Smooth muscle cell of bladder (primary cell): ENCODE data around the gene CFAP54. TPM values are rescaled to one million over a fixed set of nuclear protein-coding genes. Genes with fewer than 3 reads are reported as not detected.

Source experiments
- total RNA-seq: library from RNA; depleted of rRNA; stranded (reverse); fragments of >200 nt; gene quantifications from 2 replicates; pipeline ENCODE4 v1.2.3, GENCODE V29; 2014

CFAP54 gene, protein sequence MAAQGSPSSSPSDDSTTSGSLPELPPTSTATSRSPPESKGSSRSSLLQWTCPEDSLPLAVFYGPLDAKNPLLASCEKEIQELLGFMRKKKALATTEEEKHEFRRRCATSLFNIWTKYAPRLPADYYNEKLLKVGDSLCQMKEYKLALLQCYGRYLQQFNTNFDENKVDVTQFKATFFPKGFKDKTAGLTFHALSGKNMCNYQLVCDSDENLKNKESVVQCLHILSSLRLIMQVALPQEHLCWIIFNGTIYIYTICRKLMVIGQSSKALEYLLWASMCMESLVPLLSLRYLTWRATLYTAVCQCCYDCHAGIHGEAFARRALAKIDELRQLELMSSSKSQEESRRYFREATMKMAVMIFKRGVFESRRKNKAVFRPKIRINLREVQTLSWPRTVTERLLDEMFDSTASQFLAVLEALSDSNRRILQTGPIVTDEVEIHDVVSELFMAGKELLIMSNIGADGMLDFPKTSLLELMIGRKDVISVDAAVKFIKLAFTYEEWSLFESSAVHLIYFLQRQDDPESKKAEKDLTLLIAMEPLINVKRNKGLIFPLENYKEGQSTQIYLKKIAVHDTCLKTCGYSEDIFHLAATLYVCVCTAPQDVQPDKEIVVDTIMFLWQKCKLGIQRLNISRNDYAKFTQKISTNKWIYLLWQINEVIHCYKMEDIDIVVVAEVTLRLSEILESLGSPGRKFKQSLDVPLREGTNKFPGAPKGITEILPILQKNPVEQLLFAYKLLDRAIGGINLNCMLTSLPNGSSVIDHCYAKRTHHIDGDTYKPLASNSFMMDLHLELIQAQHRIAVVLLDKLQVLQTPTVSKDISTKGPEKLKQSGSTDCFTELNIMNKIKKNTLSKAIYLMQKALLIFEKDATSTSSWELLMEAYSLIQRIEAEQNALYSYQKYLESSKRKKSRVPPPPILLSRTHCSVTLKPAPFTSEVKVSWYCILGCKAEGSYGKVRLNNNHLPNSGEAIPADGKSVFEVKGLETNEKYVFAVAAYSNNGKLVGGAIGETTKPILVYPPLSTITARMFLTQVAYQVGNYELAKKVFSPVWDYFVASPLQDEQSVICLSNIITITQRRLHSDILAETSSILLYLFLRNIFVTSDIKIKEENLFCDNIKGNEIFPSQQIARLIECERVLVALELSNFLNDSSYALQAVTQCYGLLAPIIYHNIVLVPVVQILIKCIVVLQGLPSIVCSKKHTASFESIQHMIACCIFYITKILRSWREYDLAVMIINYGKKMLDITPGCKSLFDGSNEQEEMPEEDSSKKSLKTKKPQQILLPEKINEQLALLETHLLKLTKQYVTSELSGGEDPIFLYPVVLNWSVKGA (N-terminal part only)
- 1.1 and 1.4 TPM in 2 replicates for total RNA-seq

DNA sequence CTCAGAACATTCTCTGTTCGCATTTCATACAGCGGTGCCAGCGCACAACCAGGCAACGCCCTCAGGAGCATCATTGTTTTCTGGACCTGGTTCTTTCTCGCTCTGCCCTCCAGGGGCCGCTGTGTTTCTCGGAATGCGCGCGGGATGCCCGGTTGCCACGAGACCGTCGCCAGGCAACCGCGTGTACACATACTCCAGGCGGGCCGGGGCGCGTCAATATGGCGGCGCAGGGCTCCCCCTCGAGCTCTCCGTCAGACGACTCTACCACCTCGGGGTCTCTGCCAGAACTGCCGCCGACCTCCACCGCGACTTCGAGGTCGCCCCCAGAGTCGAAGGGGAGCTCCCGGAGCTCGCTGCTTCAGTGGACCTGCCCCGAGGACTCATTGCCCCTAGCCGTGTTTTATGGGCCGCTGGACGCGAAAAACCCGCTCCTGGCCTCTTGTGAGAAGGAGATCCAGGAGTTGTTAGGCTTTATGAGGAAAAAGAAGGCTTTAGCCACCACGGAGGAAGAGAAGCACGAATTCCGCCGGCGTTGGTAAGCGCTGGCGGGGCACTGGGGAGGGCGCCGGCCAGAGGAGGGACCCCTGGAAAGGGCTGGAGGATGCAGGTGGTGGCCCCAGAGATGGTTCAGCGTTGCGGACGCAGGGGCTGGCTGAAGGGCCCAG, at the start of gene CFAP54:
CFAP54 (plus strand) TSS at position 186 of the 665 bp plus-strand sequence; CDS start at position 219, 33 bp downstream.

DNA sequence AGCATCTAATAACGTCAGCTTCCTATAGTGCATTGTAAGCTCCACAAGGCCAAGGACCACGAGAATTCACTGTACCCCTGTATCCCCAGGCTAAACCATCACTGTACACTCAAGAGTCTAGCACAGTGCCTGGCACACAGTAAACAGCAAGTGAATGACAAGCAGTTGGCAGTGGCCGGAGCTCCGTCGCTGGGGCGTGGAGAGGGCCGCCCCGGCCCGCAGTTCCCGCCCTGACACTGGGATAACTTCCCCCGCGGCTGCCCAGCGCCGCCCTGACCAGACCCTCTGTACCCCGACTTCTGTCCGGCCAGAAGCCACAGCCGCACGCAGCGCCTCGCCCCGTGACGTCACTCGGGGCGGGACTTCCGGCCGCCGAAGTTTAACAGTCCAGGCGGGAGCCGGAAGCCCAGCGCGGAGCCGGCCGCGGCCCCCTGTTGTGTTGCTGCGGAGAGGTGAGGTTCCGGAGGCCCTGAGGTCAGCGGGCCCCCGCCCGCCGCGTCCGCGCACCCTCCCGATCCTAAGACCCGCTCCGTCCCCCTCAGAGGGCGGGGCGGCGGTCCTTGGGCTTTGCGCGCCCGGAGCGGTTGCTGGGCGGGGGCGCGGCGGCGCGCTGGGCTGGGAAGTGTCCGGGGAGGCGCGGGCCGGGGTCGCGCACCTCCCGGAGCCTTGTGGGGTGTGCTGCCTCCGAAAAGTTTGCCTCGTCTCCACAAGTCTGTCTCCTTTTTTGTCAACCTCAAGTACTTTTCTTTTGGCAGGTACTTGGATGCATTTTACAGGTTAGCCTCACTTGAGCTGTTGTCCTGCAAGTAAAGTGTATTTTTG, 417.7 kb downstream of the CFAP54 start, which contains the start of gene NEDD1:
NEDD1 (plus strand) TSS at position 409 of the 822 bp plus-strand sequence. CDS start 2,503 bp downstream, outside the sequence.

Other genes starting within 250 kb of the CFAP54 start
- 35.0 and 35.1 TPM in 2 replicates for gene CDK17, start 89.1 kb upstream of the CFAP54 start, total RNA-seq